GM19455 (cell line): Measurements from ENCODE around the gene GALK2.
"Not testable (repeated sequence)": the region's sequence is repeated elsewhere in the genome, so short reads cannot be mapped to it uniquely, and the experiment has no call there.

Experiments
- ATAC-seq: cut with Tn5 transposase; IDR thresholded peaks from one replicate; pipeline ENCODE4 v1.9.1; 2021; ENCODE audit not compliant: unreplicated experiment

The GALK2 gene

DNA sequence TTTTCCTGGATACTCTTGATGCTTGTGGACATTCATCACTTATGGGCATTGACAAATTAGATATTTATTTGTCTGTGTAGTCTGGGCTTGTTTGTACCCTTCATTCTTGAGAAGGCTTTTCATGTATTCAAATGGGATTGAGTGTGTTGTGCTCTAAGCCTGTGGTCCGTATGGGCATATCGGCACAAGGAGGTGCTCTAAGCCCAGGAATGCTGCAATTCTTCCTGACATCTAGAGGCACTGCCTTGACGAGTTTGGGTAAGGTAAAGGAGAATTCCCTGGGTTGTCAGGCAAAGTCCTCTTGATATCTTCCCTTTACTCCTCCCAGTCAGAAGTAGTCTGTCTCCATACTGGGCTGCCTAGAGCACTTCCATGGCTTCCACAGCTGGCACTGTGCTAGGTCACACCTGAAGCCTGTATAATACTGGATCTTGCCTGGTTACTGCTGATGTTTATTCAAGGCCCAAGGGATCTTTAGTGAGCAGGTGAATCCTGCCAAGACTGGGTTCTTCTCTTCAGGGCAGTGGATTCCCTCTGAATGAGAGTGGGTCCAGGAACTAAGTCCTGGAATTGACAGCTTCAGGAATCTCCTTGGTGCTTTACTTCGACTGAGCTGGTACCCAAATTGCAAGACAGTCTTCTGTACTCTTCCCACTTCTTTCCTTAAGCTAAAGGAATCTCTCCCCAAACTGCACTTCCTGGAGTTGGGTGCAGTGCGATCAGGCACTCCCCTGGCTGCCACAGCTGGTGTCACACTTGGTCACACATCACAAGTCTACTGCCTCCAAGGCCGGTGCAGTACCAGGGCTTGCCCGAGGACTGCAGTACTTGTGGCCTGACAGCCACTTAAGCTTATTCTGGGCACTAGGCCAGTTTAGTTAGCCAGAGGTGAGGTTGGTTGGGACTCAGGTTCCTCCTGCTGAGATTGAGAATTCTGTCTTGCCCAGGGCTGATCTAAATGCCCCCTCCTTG, 46.0 kb downstream of the GALK2 start:
- ATAC-seq, result peak; percentile 93

DNA sequence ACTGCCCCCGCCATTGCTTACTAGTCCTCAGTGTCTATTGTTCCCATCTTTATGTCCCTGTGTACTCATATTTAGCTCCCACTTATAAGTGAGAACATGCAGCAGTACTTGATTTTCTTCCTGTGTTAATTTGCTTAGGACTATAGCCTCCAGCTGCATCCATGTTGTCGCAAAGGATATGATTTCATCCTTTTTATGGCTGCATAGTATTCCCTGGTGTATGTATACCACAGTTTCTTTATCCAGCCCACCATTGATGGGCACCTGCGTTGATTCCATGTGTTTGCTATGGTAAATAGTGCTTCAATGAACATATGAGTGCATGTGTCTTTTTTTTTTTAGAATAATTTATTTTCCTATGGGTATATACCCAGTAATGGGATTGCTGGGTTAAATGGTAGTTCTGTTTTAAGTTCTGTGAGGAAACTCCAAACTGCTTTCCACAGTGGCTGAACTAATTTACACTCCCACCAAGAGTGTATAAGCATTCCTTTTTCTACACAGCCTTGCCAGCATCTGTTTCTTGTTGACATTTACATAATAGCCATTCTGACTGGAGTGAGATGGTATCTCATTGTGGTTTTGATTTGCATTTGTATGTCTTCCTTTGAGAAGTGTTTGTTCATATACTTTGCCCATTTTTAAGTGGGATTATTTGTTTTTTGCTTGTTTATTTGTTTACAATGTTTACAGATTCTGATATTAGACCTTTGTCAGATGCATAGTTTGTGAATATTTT, 53.7 kb downstream of the GALK2 start:
- ATAC-seq, result no peak

GRCh38 chr15:49225572-49226281, 55.7 kb downstream of the GALK2 start:
- no peak for ATAC-seq

DNA sequence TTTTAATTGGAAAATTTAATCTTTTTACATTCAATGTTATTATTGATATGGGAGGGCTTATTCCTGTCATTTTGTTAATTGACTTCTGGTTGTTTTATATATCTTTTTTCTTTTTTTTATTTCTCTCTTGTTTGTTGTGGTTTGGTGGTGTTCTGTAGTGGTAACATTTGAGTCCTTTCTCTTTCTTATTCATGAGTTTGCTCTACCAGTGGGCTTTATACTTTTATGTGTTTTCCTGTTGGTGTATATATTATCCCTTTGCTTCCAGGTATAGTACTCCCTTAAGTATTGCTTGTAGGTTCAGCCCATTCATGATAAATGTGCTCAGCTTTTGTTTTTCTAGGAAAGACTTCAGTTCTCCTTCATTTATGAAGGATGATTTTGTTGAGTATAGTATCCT, 57.6 kb downstream of the GALK2 start:
- ATAC-seq, result no peak

DNA sequence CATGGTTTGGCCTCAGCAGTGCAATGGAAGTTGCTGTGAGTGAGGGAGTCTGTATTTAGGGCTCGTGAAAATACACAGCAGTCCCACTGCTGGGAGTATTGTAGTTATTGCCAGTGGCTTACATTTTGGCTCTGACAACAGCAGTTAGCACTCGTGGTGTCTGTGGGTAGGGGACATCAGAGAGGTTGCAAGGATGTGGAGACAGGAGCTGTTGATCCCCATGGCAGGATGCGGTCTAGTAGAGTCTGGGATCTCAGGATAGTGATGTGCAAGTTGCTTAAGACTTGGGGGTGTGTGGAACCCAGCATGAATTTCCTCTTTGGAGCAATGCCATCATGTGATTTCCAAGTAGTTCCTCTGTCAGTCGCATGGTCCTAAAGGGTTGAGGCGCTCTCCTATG, 59.9 kb downstream of the GALK2 start:
- ATAC-seq, result no peak

DNA sequence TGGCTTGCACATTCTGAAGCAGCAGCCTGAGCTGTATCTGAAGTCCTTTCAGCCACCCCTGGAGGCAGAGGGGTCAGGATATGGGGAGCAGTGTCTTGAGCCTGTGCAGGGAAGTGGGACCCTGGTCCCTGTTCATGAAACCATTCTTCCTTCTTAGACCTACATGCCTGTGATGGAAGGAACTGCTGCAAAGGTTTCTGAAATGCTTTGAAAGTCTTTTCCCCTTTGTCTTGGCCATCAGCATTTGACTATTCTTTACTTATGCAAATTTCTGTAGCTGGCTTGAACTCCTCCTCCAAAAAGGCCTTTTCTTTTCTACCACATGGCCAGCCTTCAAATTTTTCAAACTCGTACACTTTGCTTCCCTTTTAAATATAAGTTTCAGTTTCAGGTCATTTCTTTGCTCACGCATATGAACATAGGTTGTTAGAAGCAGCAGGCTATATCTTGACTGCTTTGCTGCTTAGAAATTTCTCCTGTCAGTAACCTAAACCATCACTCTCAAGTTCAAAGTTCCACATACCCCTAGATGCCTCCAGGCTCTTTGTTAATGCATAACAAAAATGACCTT, 62.3 kb downstream of the GALK2 start:
- ATAC-seq, result no peak

GRCh38 chr15:49235446-49236124, 65.5 kb downstream of the GALK2 start:
- peak; percentile 88 for ATAC-seq

- ATAC-seq, result no peak
Observed at GRCh38 chr15:49236869-49237268, 66.8 kb downstream of the GALK2 start.

DNA sequence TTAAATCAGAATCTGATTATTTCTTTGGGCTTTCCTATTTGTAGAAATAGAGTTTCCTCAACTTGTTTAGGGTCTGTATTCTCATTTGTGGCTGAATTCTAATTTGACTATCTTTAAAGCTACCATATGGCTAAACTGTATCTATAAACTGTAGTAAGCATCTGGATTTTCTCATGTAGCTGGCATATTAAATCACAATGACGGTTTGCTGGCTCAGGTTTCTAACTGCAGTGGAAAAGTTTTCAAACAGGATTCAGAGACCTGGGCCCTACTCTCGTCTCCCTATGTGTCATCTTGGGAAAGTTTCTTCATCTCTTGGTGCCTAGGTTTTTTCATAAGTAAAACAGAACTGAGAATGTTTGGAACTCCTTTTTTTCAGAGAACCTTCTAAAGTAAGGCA, 68.3 kb downstream of the GALK2 start:
- no peak for ATAC-seq

DNA sequence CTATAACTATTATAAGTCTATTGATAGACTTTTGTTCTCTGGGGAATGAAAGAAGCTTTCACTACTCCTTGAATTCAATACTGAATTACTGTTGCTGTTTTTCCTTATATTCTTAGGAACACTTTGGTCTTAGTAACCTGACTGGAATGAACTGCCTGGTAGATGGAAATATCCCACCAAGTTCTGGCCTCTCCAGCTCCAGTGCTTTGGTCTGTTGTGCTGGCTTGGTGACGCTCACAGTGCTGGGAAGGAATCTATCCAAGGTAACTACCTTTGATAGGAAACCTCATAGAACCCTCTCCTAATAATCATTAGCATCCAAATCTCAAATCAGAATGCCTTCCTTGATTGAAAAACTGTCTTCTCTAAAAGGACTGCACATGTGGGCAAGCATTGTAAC, 69.1 kb downstream of the GALK2 start:
- ATAC-seq, result no peak

DNA sequence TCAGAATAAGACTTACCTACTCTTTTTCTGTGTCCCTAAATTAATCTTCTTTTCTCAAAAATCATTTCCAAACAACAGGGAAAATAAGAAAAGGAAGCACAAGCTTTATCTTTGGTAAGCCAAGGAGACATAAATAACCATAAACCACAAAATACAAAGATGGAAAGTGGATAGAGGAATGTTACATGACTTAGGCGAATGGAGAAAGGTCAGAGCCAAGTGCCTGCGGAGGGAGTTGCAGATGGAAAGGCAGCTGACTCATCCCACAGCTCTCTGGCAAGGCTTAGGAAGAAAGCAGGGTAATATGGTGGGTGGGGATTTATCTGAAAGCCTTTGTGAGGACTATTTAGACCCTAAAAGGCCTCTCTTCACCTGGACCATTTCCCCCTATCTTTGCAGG, 72.8 kb downstream of the GALK2 start:
- no peak for ATAC-seq

GRCh38 chr15:49247556-49248110, 77.6 kb downstream of the GALK2 start:
- ATAC-seq, result no peak

- ATAC-seq, result no peak
Observed at GRCh38 chr15:49248291-49248690, 78.2 kb downstream of the GALK2 start.

GRCh38 chr15:49255966-49256759, 86.1 kb downstream of the GALK2 start:
- no peak for ATAC-seq

GRCh38 chr15:49265117-49265516, 95.1 kb downstream of the GALK2 start:
- ATAC-seq, result not testable (repeated sequence)

- ATAC-seq, result no peak
Observed at GRCh38 chr15:49265911-49266310, 95.9 kb downstream of the GALK2 start.

GRCh38 chr15:49270541-49271421, 100.7 kb downstream of the GALK2 start:
- ATAC-seq, result no peak

GRCh38 chr15:49273734-49274318, 103.8 kb downstream of the GALK2 start:
- no peak for ATAC-seq
